DMS 273 (cell line): Measurements from ENCODE around the gene ST6GALNAC6.
"Not testable (repeated sequence)": the region's sequence is repeated elsewhere in the genome, so short reads cannot be mapped to it uniquely, and the experiment has no call there.

Source experiments
- DNase-seq: peaks from one replicate; lab custom pipeline; 2025; ENCODE audit not compliant: unreplicated experiment; lab: John Stamatoyannopoulos, UW

Gene ST6GALNAC6

DNA sequence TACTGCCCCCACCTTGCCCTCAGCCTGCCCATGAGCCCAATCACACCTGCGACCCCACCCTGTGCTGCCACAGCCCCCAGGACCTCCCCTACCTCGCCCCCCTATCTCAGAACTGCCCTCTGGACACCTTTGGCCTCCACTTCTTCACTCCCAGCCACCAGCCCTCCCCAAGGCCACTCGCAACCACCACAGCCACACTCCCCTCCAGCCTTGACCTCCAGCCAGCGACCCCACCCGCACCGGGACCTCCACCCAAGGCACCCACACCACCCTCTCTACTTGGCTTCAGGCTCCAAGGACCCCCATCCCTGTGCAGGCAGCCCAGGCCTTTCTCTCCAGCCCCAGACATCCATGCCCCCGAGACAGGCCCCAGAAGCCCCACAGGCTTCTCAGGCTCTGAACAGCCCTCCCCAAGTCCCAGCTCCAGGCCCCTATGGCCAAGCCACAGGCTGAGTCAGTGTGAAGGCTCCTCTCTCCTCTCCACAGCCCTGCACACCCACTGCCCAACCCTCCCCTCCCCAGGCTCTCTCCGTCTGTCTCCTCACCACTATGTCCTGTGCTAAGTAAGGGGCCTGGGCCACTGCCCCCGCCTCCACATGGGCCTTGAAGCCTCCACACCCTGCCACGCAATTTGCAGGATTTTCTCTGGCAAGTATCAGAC is 24.0 kb downstream of the ST6GALNAC6 start:
- DNase-seq: no peak

DNA sequence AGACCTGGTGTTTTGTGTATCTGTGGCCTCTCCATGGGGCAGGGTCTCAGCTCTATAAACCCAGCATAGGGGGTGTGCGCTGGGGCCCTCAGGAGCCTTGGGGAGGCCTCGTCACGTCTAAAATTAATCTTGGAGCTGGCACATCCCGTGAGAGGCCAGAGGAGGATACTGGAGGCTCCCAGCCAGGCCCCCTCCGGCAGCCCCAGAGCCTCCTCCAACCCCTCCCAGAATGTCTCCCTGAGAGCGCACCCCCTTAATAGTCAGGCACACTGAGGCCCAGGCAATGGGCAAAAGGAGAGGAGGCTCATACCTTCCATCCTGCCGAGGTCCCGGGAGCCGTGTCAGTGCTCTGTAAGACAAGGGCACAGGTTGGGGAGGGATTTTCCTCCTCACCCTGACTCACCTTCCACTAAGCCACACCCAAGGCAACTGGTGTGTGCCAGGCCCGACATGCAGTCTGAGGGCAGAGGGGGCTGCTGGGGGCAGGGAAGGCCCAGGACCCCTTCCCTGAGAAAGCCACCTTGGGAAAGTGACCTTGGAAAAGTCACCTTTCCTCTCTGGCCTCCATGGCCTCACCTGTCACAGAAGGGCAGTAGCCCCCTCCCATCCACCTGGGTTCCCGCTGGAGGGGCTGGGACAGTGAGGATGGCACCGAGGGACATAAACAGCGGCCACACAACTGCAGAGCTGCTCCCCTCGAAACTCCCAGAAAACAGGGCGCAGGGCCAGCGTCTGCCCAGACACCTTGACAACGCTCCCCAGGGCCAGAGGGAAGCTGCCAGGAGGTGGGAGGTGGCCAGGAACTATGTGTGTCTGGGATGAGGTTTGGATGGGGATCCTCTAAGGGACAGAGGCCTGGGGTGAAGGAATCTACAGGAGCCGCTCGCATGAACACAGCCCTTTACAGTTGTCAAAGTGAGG is 24.8 kb downstream of the ST6GALNAC6 start:
- DNase-seq: peak; percentile 29

DNA sequence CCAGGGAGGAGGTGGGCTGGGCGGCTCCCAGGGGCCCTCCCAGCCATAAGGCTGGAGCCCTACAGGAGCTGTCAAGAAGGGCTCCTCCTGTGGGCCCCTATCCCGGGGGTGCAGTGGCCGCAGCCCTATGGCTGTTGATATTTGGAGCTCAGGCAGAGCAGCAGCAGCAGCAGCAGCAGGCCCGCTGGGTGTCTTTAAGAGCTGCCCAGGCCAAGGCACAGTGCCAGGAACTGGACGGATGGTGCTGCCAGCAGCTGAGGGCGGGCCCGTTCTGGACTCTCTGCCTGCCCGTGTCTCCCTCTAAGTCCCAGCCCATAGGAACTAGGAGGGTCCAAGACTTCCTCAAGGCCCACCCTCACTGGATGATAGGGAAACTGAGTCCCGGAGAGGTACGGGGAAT is 25.5 kb downstream of the ST6GALNAC6 start:
- DNase-seq: peak; percentile 35

DNA sequence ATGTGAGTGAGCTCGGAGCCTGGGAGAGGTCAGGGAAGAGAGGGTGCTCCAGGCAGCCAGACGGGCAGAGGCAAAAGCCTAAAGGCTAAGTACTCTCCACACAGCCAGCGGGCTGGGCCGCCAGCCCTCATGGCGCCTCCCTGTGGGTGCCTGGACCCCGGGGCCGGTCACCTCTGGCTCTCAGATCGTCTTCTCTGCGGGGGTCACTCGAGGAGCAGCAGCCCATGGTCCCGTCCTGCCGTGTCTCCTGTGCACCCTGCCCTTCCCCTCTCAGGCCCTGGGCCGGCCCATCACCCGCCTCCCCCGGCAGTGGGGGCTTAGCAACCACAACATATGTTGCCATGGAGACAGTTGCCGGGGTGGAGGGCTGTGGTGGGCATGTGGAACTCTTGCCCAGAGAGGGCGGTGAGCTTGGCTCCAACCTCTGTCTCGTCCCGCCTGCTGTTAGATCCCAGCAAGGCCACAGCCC is 26.1 kb downstream of the ST6GALNAC6 start:
- peak; percentile 61 for DNase-seq

DNA sequence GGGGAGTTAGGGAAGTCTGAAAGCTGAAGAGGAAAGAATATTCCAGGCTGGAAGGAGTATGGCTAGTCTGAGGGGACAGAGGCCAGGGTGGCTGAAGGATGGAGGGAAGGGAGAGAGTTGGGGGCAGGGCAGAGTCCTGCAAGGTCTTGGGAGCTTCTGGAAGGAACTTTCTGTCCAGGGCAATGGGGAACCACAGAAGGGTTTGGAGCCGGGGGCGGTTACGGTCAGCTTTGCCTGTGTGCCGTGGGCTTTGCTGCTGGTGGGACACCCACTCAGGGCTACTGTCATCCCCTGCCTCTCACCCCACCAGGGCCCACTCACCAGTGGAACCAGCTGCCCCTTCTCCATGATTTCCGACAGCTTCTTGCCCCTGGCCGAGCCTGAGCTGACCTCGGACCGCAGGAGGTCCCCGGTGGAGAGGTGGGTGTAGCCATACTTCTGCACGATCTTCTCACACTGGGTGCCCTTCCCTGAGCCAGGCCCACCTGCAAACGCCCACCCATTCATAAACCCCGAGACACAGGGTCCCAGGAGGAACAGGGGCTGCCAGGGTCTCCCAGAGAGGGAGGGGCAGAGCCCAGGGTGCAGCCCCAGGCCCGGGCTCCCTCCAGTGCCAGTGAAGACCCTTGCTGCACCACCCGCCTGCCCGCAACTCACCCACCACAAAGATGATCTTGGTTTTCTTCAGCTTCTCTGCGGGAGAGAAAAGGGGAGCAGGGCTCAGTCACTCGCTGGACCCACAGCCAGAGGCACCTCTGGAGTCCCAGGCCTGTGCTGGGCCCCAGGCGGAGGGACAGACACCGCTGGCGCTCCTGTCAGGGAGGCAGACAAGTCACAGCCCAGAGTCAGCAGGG is 26.8 kb downstream of the ST6GALNAC6 start:
- DNase-seq: no peak

DNA sequence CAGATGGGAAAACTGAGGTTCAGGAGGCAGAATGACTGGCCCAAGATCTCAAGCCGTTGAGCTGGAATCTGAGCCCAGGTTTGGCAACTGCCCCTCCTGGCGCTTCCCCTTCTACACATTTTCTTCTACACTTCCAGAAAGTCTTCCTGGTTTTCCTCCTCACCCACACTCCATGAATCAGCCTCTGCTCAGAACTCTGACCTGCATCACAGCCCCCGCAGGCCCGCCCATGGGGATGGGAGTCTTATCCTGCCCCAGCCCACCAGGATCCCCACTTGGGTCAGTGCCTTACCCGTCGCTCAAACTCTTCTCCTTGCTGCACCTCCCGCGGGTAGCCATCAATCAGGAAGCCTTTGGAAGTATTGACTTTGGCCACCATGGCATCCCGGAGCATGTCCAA is 27.9 kb downstream of the ST6GALNAC6 start:
- DNase-seq: no peak

DNA sequence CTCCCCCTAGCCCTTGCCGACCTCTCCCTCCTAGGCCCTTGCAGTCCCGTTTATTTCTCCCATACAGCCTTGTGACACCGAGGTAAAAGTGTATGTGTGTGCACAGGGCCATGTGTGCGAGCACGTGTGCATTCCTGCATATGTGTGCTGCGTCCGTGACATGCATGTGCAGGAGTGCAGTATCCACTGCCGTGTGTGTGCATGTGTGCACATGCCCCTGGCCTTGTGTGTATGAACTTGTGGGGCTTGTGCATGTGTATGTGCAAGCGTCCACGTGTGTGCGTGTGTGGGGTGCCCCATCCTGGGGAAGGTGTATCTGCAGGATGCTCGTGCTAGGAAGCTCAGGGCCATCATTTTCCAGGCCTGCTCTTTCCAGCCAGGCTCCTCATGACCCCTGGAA is 28.5 kb downstream of the ST6GALNAC6 start:
- no peak for DNase-seq

DNA sequence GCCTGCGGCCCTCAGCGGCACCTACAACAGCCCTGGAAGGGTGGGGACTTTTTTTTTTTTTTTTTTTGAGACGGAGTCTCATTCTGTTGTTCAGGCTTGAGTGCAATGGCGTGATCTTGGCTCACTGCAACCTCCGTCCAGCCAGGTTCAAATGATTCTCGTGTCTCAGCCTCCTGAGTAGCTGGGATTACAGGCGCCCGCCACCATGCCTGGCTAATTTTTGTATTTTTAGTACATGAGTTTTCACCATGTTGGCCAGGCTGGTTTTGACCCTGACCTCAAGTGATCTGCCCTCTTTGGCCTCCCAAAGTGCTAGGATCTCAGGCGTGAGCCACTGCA is 29.3 kb downstream of the ST6GALNAC6 start:
- DNase-seq: not testable (repeated sequence)

DNA sequence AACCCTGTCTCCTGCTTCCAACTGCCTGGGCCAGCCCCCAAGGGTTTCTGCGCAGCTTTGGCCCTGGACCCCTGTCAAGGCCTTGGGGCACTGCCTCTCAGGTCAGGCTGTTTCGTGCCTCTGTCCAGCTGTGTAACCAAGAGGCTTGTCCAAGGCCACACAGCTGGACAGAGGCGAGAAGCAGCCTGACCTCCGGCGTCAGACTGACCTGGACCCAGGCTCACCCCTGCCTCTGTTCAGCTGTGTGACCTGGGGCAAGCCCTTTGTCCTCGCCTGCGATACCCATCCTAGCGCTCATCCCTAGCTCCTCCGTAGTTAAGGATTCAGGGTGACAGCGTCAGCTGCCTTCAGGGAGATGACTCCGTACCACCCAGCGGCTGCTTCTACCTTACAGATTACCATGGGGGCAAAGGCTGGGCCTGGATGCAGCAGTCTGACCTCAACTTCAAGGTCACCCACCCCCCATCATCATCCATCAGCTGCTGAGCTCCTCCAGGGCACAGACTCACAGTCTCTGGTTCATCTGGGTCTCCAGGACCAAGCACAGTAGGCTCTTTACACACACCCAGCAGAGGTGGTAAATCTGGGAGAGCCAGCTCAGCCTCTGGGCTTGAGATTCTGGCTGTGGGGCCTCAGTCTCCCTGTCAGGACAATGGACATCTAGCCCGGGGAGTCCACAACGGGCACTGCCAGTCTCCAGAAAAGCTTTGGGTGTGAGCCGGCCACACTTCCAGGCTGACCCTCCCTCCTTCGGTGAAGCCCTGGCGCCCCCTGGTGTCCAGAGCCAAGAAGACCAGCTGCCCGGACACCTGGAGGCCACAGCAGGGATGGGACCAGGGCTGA is 29.9 kb downstream of the ST6GALNAC6 start:
- DNase-seq: peak; percentile 91

DNA sequence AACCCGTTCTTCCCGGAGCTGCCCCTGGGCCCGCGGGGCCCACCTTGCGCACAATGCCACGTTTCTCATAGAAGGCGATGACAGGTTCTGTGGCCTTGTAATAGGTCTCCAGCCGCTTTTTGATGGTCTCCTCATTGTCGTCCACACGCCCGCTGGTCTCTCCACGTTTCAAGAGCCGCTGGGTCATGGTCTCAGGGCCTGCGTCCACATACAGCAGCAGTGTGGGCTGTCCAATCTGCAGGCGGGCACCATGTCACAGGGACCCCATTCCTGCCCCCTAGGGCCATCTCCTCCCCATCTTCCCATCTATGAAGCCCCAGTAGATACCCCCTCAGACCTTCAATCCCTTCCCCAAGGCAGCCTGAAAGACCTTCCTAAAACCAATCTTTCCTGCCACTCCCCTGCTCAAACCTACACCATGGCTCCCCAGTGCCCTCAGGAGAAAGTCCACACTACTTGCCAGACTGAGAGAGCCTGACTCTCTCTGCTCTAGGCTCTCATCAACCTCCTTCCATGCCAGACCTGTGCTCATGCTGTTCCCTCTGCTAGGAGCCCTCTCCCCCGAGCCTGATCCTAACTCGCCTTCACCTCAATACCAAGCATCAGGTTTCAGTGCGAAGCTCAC is 31.0 kb downstream of the ST6GALNAC6 start:
- DNase-seq: no peak

DNA sequence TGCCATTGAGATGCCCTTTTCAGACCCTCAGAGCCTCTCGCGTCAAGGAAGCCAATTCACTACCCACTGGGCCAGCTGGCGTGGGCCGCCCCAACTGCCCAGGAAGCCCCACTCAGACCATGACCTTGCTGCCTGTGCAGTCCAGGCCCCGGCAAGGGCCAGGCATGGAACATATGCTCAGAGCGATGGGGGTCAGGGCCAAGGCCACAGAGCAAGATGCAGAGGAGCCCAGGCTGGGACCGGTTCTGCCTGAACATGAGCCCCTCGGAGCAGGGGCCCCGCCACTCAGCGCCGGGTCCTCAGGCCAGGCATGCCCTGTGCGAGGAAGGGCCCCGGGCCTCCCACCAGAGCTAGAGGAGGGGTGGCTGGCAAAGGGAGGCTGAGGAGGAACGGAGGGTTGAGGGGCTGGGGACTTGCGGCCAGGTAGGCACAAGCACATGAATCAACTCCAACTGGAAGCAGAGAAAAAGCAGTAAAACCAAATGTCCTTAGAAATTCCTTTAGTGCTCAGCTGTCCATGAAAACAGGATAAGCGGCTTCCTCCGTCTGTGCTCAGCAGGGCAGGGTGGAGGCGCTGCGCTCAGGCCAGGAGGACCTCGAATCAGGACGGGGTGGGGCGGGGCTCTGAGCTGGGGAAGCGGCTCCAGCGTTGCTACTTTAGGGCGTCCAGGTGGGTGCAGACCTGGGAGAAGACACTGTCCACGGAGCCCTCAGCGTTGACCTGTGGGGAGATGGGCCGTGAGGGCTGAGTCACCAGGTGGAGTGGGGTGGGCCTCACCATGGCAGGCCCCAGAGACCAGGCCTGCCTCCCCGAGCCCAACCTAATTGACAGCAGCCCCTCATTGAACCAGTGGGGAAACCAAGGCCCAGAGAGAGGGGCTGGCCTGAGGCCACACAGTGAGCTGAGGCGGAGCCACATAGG is 31.8 kb downstream of the ST6GALNAC6 start:
- DNase-seq: no peak

DNA sequence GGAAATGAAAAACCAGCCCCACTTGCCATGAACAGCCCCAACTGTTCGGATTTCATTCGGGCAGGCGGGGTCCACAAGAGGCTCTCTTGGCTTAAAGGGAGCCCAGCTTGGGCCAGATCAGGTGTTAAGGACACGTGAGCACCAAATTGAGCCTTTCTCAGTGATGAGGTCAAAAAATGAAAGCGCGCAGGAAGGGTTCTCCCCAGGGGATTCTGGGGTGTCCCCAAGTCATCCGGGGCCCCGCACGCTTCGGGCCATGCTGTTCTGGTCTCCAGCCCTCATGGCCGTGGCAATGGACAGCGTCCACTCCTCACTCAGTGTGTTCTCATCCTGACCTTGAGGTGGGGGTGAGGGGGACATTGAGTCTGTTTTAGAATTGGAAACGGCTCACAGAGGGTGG is 32.9 kb downstream of the ST6GALNAC6 start:
- no peak for DNase-seq

DNA sequence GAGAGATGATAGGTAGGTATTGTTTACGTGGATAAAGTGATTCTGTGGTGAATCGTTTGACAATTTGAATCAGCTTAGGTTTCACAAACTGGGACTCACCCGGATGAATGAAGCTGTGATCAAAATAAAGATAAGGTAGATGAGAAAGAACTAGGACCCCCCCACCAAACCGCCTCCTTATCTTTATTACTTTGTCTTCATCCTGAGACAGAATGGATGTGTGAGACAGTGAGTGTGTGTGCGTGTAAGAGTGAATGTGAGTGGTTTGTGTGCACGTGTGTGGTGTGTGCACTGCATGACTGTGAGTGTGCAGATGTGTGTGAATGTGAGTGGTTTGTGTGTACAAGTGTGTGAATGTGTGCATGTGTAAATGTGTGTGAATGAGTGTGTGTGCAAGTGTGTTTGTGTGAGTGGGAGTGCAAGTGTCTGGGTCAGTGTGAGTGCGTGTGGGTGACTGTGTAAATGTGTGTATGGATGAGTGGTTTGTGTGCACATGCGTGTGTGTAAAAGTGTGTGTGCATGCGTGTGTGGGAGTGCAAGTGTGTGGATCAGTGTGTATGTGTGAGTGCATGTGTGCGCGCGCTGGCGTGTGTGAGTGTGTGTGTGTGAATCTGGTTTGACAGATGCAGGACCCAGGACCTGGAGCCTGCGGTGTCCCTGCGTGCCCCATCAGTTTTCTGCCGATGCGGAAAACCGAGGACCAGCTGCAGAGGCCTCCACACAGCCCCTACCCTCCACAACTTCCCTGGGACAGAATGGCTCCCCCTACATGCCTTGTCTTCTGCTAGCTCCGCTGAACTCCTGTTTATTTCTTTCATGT is 33.5 kb downstream of the ST6GALNAC6 start:
- DNase-seq: no peak

DNA sequence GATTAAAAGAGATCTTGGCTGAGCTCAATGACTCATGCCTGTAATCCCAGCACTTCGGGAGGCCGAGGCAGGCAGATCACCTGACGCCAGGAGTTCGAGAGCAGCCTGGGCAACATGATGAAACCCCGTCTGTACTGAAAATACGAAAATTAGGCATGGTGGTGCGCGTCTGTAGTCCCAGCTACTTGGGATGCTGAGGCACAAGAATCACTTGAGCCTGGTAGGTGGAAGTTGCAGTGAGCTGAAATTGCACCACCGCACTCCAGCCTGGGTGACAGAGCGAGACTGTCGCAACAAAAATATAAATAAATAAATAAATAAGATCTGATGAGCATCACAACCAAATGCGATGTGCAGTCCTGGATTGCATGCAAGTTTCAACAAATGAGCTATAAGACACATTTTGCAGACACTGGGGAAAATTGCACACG is 36.2 kb downstream of the ST6GALNAC6 start:
- no peak for DNase-seq

DNA sequence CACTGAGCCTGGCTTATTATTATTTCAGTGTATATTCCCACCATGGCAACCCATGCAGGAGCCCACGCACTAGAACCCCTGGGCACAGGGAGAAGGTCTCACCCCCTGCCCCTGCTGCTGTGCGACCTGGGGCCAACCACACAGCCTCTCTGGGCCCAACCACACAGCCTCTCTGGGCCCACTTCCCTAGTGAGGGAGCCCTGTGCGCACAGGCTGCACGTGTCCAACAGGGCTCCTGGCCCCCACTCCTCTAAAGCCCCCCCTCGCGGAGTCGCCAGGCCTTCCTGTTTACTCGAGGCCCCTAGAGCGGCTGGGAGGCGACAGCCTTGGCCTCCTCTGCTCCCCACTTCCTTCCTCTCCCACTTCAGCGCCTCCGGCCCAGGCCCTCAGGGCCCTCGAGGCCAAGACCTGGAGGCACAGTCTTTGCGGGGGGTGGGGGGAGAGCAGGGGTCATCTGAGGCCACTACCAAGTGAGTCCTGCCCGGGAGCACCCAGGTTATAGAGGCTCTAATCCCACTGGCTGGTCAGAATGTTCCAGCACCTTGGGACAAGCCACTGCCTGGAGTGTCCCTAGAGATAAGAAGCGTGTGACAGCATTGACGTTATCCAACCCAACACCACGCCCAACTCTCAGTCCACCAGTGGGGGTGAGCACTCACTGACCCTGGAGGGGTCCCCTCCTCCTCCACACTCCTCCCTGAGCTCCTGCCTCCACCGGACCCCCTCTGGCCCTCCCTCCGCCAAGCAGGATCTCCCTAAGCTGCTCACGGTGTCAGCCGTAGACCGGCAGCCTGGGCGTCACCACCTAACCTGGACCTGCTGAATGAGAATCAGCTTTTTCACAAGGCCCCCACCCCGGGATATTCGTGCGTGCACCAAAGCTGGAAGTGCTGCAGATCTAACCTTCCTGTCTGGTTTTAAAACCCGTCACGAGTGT is 37.1 kb downstream of the ST6GALNAC6 start:
- no peak for DNase-seq

DNA sequence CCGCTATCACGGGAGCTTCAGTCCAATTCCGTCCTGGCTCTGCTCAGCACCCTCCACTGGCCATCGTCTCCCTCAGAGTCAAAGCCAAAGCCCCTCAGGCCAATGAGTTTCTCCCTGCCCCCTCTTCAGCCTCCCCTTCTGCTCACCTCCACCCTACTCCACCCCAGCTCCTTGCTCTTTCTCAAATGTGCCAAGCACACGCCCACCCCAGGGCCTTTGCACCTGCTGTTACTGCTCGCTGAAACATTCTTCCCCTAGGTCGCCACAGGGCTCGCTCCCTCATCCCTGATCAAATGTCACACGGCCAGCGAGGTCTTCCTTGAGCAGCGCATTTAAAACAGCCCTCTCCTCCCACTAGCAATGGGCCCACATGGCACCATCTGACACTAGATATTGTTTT is 38.6 kb downstream of the ST6GALNAC6 start:
- no peak for DNase-seq

DNA sequence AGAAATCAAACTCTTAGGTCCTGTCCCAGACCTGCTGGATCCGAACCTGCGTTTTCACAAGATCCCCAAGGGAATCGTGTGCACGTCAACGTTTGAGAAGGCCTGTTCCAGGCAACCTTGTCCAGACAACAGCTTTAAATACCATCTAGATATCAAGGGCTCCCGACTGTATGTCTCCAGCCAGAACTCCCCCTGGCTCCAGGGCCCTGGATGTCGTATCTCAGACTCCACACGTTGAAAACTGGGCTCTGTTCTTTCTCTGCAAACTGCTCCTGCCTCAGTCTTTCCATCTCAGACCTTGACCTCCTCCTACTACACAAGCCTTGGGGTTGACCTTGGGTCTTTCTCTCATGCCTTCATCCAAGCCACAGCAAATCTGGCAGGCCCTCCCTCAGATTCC is 39.1 kb downstream of the ST6GALNAC6 start:
- no peak for DNase-seq
